ENCODE data around the gene MATK. TPM values are rescaled to one million over a fixed set of nuclear protein-coding genes. Genes with fewer than 3 reads are reported as not detected.

The MATK gene
- total and polyA plus RNA-seq, 7 donors: 0.16 to 0.68 (median 0.32) TPM

GRCh38 chr19:3733549-3734309, 52.5 kb downstream of the MATK start:
- 73 to 77% (median 74%) methylated on average over 20 of the region's 20 CpGs for WGBS, 3 donors
- DNase-seq: no peak
- Histone ChIP-seq H3K9me3 (no peaks in the 10 kb centered on the region), H3K4me3 (no peak overlapping the region), H3K27me3 (ENCODE audit: insufficient read depth in 3 of 3, low read length in 2 of 3) (peaks cover 0 to 8% (median 0%) of the 10 kb centered on the region in 3 donors), H3K36me3 (ENCODE audit: insufficient read depth in 1 of 2, low read depth in 1 of 2) (no peaks in the 10 kb centered on the region), H3K4me1 (no peaks in the 10 kb centered on the region), H3K27ac (no peak overlapping the region)
- TF ChIP-seq CTCF (IDR thresholded peaks at IDR 0.05): no peak
- intact Hi-C loops (cut with DNase I): no loop called here
- ATAC-seq: no peak

- Histone ChIP-seq H3K4me1 (no peaks in the 10 kb centered on the region), H3K27me3 (ENCODE audit: insufficient read depth in 3 of 3, low read length in 2 of 3) (peaks cover 0 to 8% (median 0%) of the 10 kb centered on the region in 3 donors), H3K9me3 (no peaks in the 10 kb centered on the region), H3K27ac (no peak overlapping the region), H3K36me3 (ENCODE audit: insufficient read depth in 1 of 2, low read depth in 1 of 2) (no peaks in the 10 kb centered on the region), H3K4me3 (no peak overlapping the region)
- WGBS, 3 donors: 60 to 77% (median 76%) methylated on average over 1 of the region's 1 CpG
- intact Hi-C loops (cut with DNase I): no loop called here
- DNase-seq (no peak), ATAC-seq (no peak)
- TF ChIP-seq CTCF (IDR thresholded peaks at IDR 0.05): no peak
These were observed 54.1 kb downstream of the MATK start for GRCh38 chr19:3732108-3732507.

- ATAC-seq (no peak), DNase-seq (no peak)
- WGBS, 3 donors: 92 to 95% (median 92%) methylated on average over 32 of the region's 32 CpGs
- no peak overlapping the region for H3K27ac ChIP-seq
- H3K27me3 ChIP-seq (ENCODE audit: insufficient read depth in 3 of 3, low read length in 2 of 3): peaks cover 0 to 8% (median 0%) of the 10 kb centered on the region in 3 donors
- H3K9me3 ChIP-seq: no peaks in the 10 kb centered on the region
- H3K4me1 ChIP-seq: no peaks in the 10 kb centered on the region
- no peaks in the 10 kb centered on the region for H3K36me3 ChIP-seq (ENCODE audit: insufficient read depth in 1 of 2, low read depth in 1 of 2)
- intact Hi-C loops (cut with DNase I): no loop called here
- H3K4me3 ChIP-seq: no peak overlapping the region
- TF ChIP-seq CTCF (IDR thresholded peaks at IDR 0.05): no peak
These were observed 55.7 kb downstream of the MATK start for GRCh38 chr19:3730457-3730958.

Other genes with a start within 250 kb of the MATK start
- gene TEKTIP1, start 247.2 kb downstream of the MATK start, total RNA-seq: 1 to 10 TPM in 1 of 4 donors, under 1 TPM in 1, not detected in 2; 0.44 to 1.0 TPM
- not detected for gene TEKTIP1, start 247.2 kb downstream of the MATK start, polyA plus RNA-seq
- 10 to 100 TPM; 16.3 to 25.2 (median 21.5) TPM for gene MFSD12, start 228.8 kb downstream of the MATK start, total RNA-seq
- 10 to 100 TPM; 25.6 to 46.6 (median 33.8) TPM for gene MFSD12, start 228.8 kb downstream of the MATK start, polyA plus RNA-seq
- gene HMG20B, start 213.4 kb downstream of the MATK start, total RNA-seq: 10 to 100 TPM; 14.3 to 27.2 (median 24.5) TPM
- 10 to 100 TPM; 21.4 to 25.2 (median 24.7) TPM for gene HMG20B, start 213.4 kb downstream of the MATK start, polyA plus RNA-seq
- 1 to 10 TPM in 1 of 4 donors, under 1 TPM in 3; 0.30 to 1.1 (median 0.55) TPM for gene GIPC3, start 200.9 kb downstream of the MATK start, total RNA-seq
- under 1 TPM; 0.32 to 0.45 (median 0.33) TPM for gene GIPC3, start 200.9 kb downstream of the MATK start, polyA plus RNA-seq
- 1 to 10 TPM in 3 of 4 donors, under 1 TPM in 1; 0.89 to 3.0 (median 1.7) TPM for gene TBXA2R, start 179.5 kb downstream of the MATK start, total RNA-seq
- gene TBXA2R, start 179.5 kb downstream of the MATK start, polyA plus RNA-seq: 1 to 10 TPM in 2 of 3 donors, under 1 TPM in 1; 0.52 to 1.2 (median 1.1) TPM
- gene CACTIN, start 159.6 kb downstream of the MATK start, total RNA-seq: 10 to 100 TPM; 15.2 to 21.4 (median 18.2) TPM
- gene CACTIN, start 159.6 kb downstream of the MATK start, polyA plus RNA-seq: 10 to 100 TPM; 11.8 to 20.5 (median 15.8) TPM
- gene PIP5K1C, start 85.9 kb downstream of the MATK start, total RNA-seq: 10 to 100 TPM; 13.5 to 22.4 (median 17.9) TPM
- 10 to 100 TPM in 1 of 3 donors, 1 to 10 TPM in 2; 8.7 to 20.7 (median 9.9) TPM for gene PIP5K1C, start 85.9 kb downstream of the MATK start, polyA plus RNA-seq
- 1 to 10 TPM in 1 of 4 donors, under 1 TPM in 2, not detected in 1; 0.49 to 2.7 (median 0.99) TPM for gene TJP3, start 78.0 kb downstream of the MATK start, total RNA-seq
- under 1 TPM; 0.21 to 0.46 (median 0.32) TPM for gene TJP3, start 78.0 kb downstream of the MATK start, polyA plus RNA-seq
- 10 to 100 TPM; 17.7 to 23.6 (median 18.4) TPM for gene APBA3, start 24.7 kb downstream of the MATK start, total RNA-seq
- gene APBA3, start 24.7 kb downstream of the MATK start, polyA plus RNA-seq: 10 to 100 TPM; 19.4 to 30.1 (median 23.6) TPM
- gene MRPL54, start 23.7 kb downstream of the MATK start, total RNA-seq: 10 to 100 TPM; 35.2 to 68.8 (median 49.7) TPM
- gene MRPL54, start 23.7 kb downstream of the MATK start, polyA plus RNA-seq: 10 to 100 TPM; 40.9 to 81.3 (median 77.7) TPM
- not detected for gene RAX2, start 14.2 kb downstream of the MATK start, total RNA-seq
- gene RAX2, start 14.2 kb downstream of the MATK start, polyA plus RNA-seq: not detected
- gene ZFR2, start 82.7 kb upstream of the MATK start, total RNA-seq: not detected
- not detected for gene ZFR2, start 82.7 kb upstream of the MATK start, polyA plus RNA-seq
- gene ATCAY, start 94.3 kb upstream of the MATK start, total RNA-seq: not detected
- under 1 TPM in 1 of 3 donors, not detected in 2; 0.04 TPM for gene ATCAY, start 94.3 kb upstream of the MATK start, polyA plus RNA-seq
- gene NMRK2, start 146.7 kb upstream of the MATK start, total RNA-seq: 100 to 1,000 TPM in 1 of 4 donors, 10 to 100 TPM in 2, 1 to 10 TPM in 1; 9.0 to 755 (median 89.4) TPM
- gene NMRK2, start 146.7 kb upstream of the MATK start, polyA plus RNA-seq: 100 to 1,000 TPM in 2 of 3 donors, 10 to 100 TPM in 1; 45.2 to 636 (median 602) TPM
- 100 to 1,000 TPM in 3 of 4 donors, 10 to 100 TPM in 1; 92.6 to 142 (median 105) TPM for gene DAPK3, start 184.7 kb upstream of the MATK start, total RNA-seq
- 100 to 1,000 TPM; 148 to 176 (median 165) TPM for gene DAPK3, start 184.7 kb upstream of the MATK start, polyA plus RNA-seq
- gene EEF2, start 199.1 kb upstream of the MATK start, total RNA-seq: 1,000 to 10,000 TPM; 2,332 to 3,628 (median 2,726) TPM
- gene EEF2, start 199.1 kb upstream of the MATK start, polyA plus RNA-seq: 1,000 to 10,000 TPM; 1,416 to 1,891 (median 1,484) TPM
- gene PIAS4, start 221.4 kb upstream of the MATK start, total RNA-seq: 10 to 100 TPM; 14.6 to 27.2 (median 17.0) TPM
- 10 to 100 TPM; 12.7 to 21.8 (median 14.6) TPM for gene PIAS4, start 221.4 kb upstream of the MATK start, polyA plus RNA-seq